RWPE2 (cell line): ENCODE results near the gene GTF2E1.

Experiments used
- ATAC-seq: fragments of 200-7000 bp; cut with Tn5 transposase; 3 replicates; pipeline ENCODE4 v1.9.1; 2021; ENCODE audit warnings: low read depth
- DNase-seq: peaks from one replicate; pipeline ENCODE4 v3.0.0-alpha.2; 2020; ENCODE audit warnings: low spot score
- H3K27ac ChIP-seq: fragments of 450-650 bp; 2 replicates; pipeline ENCODE4 v1.5.1; 2017; ENCODE audit warnings: mild to moderate bottlenecking; ENCODE audit not compliant: poor library complexity, severe bottlenecking
- H3K27me3 ChIP-seq: fragments of 250-450 bp; sonication (Bioruptor Pico); 2 replicates; pipeline ENCODE4 v1.5.1; 2021; ENCODE audit warnings: mild to moderate bottlenecking, moderate library complexity; ENCODE audit not compliant: insufficient read depth, poor library complexity, severe bottlenecking
- H3K36me3 ChIP-seq: fragments of 250-450 bp; sonication (Bioruptor Pico); 2 replicates; pipeline ENCODE4 v1.5.1; 2020; ENCODE audit warnings: low read depth, mild to moderate bottlenecking, moderate library complexity
- H3K4me1 ChIP-seq: fragments of 250-450 bp; sonication (Bioruptor Pico); 2 replicates; pipeline ENCODE4 v1.5.1; 2021; ENCODE audit warnings: mild to moderate bottlenecking, moderate library complexity; ENCODE audit not compliant: insufficient read depth, poor library complexity, severe bottlenecking
- H3K4me3 ChIP-seq: fragments of 250-450 bp; sonication (Bioruptor Pico); 2 replicates; pipeline ENCODE4 v1.5.1; 2021; ENCODE audit warnings: mild to moderate bottlenecking, moderate library complexity; ENCODE audit not compliant: severe bottlenecking
- H3K9me3 ChIP-seq: fragments of 250-450 bp; sonication (Bioruptor Pico); 2 replicates; pipeline ENCODE4 v1.5.1; 2021; ENCODE audit warnings: mild to moderate bottlenecking, moderate library complexity; ENCODE audit not compliant: severe bottlenecking
- CTCF ChIP-seq: fragments of 450-650 bp; IDR thresholded peaks from one replicate; pipeline ENCODE4 v1.5.1; 2017; ENCODE audit warnings: mild to moderate bottlenecking, moderate library complexity; ENCODE audit not compliant: poor library complexity, severe bottlenecking

GTF2E1 gene

GRCh38 chr3:120742849-120743365 lies 363 bp downstream of the GTF2E1 start:
- ATAC-seq: peak; percentile 26
- Histone ChIP-seq H3K9me3 (no peaks in the 10 kb centered on the region), H3K27ac (peak overlapping the region; percentile 69), H3K36me3 (0 out of 2 replicates have a peak, but pooled peaks cover 10% of the 10 kb centered on the region), H3K4me3 (peak overlapping the region; percentile 89), H3K27me3 (no peaks in the 10 kb centered on the region), H3K4me1 (peaks cover 9% of the 10 kb centered on the region)
- no peak for TF ChIP-seq CTCF
- DNase-seq: no peak

- DNase-seq: no peak
- H3K27ac ChIP-seq: peak overlapping the region; percentile 69
Measured at GRCh38 chr3:120743556-120744195, 1.1 kb downstream of the GTF2E1 start.

GRCh38 chr3:120745466-120745865 lies 2.9 kb downstream of the GTF2E1 start:
- Histone ChIP-seq H3K4me3 (no peak overlapping the region), H3K27ac (no peak overlapping the region), H3K36me3 (peaks cover 3% of the 10 kb centered on the region), H3K27me3 (no peaks in the 10 kb centered on the region), H3K9me3 (no peaks in the 10 kb centered on the region), H3K4me1 (peaks cover 9% of the 10 kb centered on the region)
- TF ChIP-seq CTCF: no peak
- no peak for ATAC-seq
- DNase-seq: no peak

More at GRCh38 chr3:120743556-120744195, 1.1 kb downstream of the GTF2E1 start:
- Histone ChIP-seq H3K4me1 (peaks cover 9% of the 10 kb centered on the region), H3K27me3 (no peaks in the 10 kb centered on the region), H3K4me3 (peak overlapping the region; percentile 89), H3K9me3 (no peaks in the 10 kb centered on the region), H3K36me3 (0 out of 2 replicates have a peak, but pooled peaks cover 5% of the 10 kb centered on the region)
- TF ChIP-seq CTCF: no peak
- no peak for ATAC-seq

- TF ChIP-seq CTCF: no peak
- H3K27ac ChIP-seq: no peak overlapping the region
- H3K36me3 ChIP-seq: peaks cover 36% of the 10 kb centered on the region
- H3K4me1 ChIP-seq: no peaks in the 10 kb centered on the region
- H3K27me3 ChIP-seq: no peaks in the 10 kb centered on the region
- ATAC-seq: no peak
- H3K9me3 ChIP-seq: no peaks in the 10 kb centered on the region
- DNase-seq: no peak
- H3K4me3 ChIP-seq: no peak overlapping the region
Measured at GRCh38 chr3:120749843-120750242, 7.3 kb downstream of the GTF2E1 start.

- Histone ChIP-seq H3K27ac (no peak overlapping the region), H3K27me3 (no peaks in the 10 kb centered on the region), H3K9me3 (no peaks in the 10 kb centered on the region), H3K4me1 (no peaks in the 10 kb centered on the region), H3K36me3 (peaks cover 52% of the 10 kb centered on the region), H3K4me3 (no peak overlapping the region)
- no peak for TF ChIP-seq CTCF
- ATAC-seq (no peak), DNase-seq (no peak)
Measured at GRCh38 chr3:120752230-120752629, 9.7 kb downstream of the GTF2E1 start.
